ENCODE data around the gene MED12L.

The MED12L gene

DNA sequence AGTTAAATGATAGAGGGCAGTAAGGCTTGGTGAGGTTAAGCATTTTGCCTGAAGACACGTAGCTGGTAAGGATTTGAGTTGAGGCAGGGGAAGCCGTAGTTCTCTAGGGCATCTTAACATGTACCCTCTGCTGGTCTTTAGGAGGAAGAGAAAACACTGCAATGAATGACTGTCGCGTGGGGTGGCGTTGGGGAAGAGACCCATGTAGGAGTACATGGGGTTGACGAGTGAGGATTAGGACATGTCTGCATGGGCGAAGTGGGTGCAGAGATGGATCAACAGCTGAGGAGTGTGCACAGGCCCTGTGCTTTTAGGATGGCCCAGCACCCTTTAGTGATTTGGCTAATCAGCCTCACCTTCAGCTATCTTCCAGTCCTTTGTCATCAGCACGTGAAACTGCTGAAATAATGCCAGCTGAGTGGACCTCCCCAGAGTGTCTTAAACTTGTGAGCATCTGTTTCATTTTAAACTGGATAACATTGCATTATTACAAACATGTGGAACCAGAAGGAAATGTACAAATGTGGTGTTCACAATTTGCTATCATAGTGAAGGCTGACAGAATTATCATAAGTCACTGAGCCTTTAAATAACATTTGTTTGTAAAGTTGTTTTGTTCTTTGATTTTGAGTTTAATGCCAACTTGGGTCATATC lies 177.5 kb downstream of the MED12L start:
- DNase-seq (ENCODE audit: low spot score), result no peak

GRCh38 chr3:151264605-151265004 lies 179.1 kb downstream of the MED12L start:
- DNase-seq (ENCODE audit: low spot score), result no peak

DNA sequence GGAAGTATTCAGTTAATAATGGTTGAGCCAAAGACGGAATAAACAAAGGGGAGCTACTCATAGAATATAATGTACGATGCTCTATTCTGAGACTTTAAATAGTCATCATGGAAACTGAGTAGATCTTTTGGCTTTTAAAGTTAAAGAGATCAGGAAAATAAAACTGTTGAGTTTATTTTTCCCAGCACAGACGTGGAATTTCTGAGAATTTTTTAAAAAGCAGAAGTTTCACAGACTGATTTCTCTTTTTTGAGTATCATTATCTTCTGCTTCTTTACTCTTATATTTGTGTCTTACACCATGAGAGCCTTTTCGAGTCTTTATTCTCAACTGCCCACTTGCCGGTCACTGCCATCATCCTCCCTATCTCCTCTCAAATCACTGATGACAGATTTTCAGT lies 179.7 kb downstream of the MED12L start:
- DNase-seq (ENCODE audit: low spot score), result no peak

DNA sequence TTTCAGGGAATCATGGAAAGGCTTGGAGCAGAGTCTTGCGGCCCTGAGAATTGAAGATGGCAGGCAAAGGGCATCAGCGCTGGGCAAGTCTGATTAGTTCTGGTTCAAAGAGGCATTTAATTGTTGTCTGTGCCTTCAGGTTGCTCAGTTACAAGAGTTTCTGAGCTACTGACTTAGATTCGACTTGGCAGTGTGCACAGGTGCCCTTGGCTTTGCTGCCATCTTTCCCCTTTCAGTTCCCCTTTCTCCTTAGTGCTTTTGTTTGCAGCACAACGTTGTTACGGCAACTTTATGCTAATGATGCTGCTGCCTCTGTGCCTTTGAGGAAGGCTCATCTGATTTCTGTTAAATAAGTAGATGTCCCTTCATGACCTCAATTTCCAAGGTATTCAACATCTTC lies 180.4 kb downstream of the MED12L start:
- DNase-seq (ENCODE audit: low spot score), result peak; percentile 65

- DNase-seq (ENCODE audit: low spot score), result no peak
These were observed 181.6 kb downstream of the MED12L start for GRCh38 chr3:151267066-151267465.

DNA sequence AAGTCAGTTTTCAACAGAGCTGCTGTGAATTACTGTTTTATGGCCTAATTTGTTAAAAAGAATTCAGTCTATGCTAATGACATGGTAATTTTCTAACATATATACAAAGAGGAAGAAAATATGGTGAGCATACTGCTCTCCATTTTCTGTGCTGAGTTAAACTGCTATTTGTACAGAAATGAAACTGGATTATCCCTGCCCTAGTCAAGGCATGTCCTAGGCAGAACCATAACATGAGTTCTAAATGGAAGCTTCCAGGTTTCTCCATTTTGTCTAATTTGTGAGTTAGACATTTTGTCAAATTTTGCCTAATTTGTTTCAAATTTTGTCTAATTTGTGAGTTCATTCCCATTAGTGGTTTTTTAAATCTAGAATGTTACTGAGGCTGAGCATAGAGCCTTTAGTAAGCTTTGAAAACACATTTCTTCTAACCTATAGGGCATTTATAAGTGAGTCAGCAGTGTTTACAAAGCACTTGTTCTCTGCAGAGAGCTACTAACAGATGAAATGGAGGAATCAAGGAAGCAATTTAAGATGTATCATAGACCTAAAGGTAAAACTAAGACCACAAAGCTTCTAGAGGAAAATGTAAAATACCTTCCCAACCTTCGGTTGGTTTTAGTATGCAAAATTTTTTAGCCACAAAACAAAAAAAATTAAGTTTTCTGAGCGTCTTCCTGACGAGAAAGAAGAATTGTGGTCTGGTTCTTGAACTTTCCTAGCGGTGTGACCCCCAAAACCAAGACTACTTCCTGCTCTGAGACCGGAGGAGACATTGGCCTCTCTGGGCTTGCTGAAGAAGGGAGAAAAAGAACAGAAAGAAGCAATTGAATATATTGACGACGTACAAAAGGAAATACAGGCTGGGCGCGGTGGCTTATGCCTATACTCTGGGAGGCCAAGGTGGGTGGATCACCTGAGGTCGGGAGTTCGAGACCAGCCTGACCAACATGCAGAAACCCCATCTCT lies 183.1 kb downstream of the MED12L start:
- DNase-seq (ENCODE audit: low spot score), result no peak

DNA sequence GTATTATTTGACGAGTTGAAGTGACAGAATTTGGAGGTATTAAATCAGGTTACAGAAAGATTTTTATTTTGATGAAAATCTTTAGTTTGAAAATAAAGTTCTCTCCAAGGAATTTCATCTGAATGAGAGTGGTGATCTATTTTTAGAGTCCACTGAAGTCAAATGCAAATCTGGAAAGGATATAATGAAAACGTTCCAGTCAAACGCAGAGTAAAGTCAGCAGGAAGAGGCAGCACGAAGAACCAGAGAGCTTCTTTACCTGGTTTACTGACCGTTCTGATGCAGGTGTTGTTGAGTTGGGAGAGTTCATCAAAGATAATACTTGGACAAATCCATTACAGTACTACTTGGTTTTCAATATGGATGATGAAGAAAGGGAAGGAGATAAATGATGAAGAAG lies 184.2 kb downstream of the MED12L start:
- no peak for DNase-seq (ENCODE audit: low spot score)

GRCh38 chr3:151275091-151275490 lies 189.6 kb downstream of the MED12L start:
- no peak for DNase-seq (ENCODE audit: low spot score)

- no peak for DNase-seq (ENCODE audit: low spot score)
These were observed 190.7 kb downstream of the MED12L start for GRCh38 chr3:151276038-151276686.

DNA sequence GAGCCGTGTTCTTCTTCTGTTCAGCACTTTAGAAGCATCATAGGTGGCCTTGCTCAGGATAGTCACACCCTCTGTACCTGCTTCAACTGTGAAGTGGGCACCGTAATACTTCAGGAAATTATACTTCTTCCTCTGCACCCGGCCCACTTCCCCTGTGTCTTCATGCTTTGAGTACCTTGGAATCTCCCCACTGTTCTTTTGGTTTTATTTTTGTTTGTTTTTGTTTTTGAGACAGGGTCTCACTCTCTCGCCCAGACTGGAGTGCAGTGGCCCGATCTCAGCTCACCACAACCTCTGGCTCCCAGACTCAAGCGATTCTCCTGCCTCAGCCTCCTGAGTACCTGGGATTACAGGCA lies 191.2 kb downstream of the MED12L start:
- DNase-seq (ENCODE audit: low spot score), result peak; percentile 13

DNA sequence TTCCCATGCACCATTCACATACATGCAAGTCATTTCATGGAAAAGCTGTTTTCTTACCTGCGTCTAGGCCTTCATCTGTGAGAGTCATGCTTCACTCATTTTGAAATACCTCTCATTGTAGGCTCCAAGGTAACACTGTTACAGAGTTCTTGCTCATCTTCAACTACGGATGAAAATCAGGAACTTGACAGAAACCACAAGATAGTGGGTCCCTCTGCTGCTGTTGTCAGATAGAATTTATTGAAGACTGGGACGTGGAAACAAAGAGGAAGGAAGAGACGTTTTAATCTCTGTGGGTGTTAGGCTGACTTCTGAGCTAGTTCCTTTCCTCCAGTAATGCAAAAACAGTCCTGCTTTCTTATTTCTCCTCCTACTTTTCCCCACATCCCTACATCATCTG lies 192.8 kb downstream of the MED12L start, which contains the start of gene P2RY14:
Gene P2RY14, minus strand, starts transcription at position 313 of the 400 bp plus-strand sequence. CDS start 64,226 bp downstream, outside the sequence.
- no peak for DNase-seq (ENCODE audit: low spot score)

DNA sequence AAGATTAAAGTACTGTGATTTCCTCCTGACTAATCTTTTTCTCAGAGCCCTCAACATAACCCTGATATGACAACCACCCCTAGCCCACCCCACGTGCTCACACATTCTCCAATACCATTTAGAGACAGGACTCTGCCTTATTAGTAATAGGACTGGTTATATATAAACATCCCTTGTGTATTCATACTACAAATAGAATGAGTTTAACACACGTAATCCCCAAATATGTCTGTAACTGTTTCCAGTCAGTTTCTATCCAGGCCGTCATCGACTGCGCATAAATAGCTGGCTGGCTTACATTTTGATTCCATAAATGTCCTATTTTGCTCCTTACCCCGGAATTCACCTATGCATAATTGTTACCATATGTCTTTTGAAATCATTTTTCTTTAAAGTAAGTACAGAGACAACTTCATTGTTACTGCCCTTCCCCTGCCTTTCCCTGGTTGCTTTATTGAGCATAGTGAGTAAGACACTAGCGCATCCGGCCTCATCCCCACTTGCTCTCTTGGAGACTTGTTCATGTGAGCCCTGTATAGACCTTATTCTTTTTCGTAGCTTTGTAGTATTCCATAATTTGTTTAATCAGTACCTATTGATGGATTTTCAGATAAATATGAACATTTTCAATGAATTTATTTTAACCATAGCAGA lies 196.3 kb downstream of the MED12L start:
- DNase-seq (ENCODE audit: low spot score), result no peak

GRCh38 chr3:151282921-151283320 lies 197.5 kb downstream of the MED12L start:
- peak; percentile 55 for DNase-seq (ENCODE audit: low spot score)

- no peak for DNase-seq (ENCODE audit: low spot score)
These were observed 197.9 kb downstream of the MED12L start for GRCh38 chr3:151283387-151283786.

DNA sequence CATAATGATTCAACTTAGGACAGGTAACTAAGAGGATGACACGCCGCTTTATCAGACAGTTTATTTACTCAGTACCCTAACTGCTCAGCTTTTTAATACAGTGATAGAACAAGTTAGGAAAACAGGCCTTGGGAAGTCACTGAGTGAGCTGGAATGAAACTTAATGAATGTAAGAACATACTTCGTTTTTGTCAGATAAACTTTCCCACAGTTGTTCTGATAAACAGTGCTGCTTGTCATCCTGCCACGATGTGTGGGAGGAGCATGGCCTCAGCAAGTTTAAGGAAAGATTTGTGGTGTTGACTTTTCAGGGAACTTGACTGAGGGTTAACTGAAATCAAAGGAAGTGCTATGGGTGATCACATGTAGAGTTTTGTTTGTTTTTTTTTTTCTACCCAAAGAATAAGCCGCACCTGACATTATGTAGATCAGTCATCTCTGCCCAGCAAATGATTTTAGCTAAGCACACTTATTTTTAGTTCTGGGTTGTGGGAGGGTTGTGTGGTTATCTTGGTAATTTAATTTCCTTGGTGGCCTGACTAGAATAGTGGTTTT lies 198.5 kb downstream of the MED12L start:
- DNase-seq (ENCODE audit: low spot score), result no peak

- DNase-seq (ENCODE audit: low spot score), result no peak
These were observed 200.5 kb downstream of the MED12L start for GRCh38 chr3:151285940-151286339.

- no peak for DNase-seq (ENCODE audit: low spot score)
These were observed 204.0 kb downstream of the MED12L start for GRCh38 chr3:151289445-151289844.

- peak; percentile 15 for DNase-seq (ENCODE audit: low spot score)
These were observed 205.2 kb downstream of the MED12L start for GRCh38 chr3:151290673-151291072.

- DNase-seq (ENCODE audit: low spot score), result no peak
These were observed 207.7 kb downstream of the MED12L start for GRCh38 chr3:151293127-151293526.

GRCh38 chr3:151296226-151296625 lies 210.8 kb downstream of the MED12L start:
- DNase-seq (ENCODE audit: low spot score), result no peak

DNA sequence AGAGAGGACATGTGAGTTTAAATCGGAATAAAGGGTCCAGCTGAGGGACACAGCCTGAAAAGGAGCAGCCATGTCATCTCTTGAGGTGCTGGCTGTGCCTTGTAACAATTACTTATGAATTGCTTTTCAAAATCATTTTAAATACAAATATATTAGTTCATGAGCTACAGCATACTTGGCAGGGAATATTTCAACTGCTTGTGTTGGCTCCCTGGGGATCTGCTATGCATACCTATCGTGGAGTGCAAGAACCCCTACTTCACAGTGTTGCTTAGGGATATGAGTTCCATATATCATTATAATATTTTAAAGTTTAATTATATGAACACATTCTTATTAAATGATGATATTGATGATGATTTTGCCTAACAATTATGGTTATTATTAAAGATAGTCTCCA lies 212.0 kb downstream of the MED12L start:
- DNase-seq (ENCODE audit: low spot score), result no peak

- no peak for DNase-seq (ENCODE audit: low spot score)
These were observed 213.5 kb downstream of the MED12L start for GRCh38 chr3:151299006-151299405.

All from germinal center (tissue), 1 donor.